Occipital lobe (tissue), 2 donors: ENCODE measurements around the gene ZBTB34. TPM values are rescaled to one million over a fixed set of nuclear protein-coding genes. Genes with fewer than 3 reads are reported as not detected.

Experiments
- DNase-seq: peaks from one replicate; lab custom pipeline; 2025; lab: John Stamatoyannopoulos, UW
- total RNA-seq: library from RNA; depleted of rRNA; stranded (reverse); fragments of >200 nt; gene quantifications from one replicate; pipeline ENCODE4 v1.2.3, GENCODE V29; 2014

ZBTB34 gene
- total RNA-seq, 1 donor from 2014 or later = 83.0 TPM

DNA sequence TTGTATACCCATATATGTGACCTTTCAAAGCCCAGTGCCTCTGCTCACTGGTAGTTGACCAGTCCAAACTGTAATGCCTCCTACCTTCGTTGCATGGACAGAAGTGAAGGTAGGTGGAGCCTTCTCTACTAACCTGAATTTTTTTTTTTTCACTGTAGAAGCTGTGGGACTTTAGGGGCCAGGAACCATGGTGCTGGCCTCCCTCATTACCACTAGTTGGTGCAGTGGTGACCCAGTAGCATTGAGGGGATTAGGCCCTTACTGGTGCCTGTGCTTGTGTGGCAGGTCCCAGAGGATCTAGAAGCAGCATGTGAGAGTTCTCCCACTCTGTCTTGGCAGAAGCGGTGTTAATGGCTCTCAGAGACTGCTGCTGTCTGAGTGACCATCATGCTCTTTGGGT is 56.5 kb downstream of the ZBTB34 start:
- no peak for DNase-seq

GRCh38 chr9:126919193-126919592 is 58.8 kb downstream of the ZBTB34 start:
- no peak for DNase-seq

DNA sequence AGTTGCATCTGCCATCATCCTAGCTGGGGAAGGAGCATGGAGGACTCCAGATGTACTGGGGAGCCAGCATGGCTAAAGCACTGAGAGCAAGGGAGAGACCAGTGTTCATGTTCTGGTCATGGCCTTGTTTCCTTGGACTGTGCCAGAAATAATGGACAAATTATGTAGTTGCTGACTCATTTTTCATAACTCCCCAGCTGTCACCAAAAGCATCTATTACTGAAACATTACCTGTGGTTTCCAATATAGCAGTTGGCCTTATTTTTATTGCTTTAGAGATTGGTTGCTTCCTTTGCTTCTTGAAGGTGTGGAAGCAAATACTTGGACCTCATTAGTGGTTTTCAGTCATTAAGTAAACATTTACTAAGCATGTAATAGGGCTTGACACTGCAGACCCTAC is 65.4 kb downstream of the ZBTB34 start:
- no peak for DNase-seq

- no peak for DNase-seq
Observed at GRCh38 chr9:126926364-126926763, 65.9 kb downstream of the ZBTB34 start.

DNA sequence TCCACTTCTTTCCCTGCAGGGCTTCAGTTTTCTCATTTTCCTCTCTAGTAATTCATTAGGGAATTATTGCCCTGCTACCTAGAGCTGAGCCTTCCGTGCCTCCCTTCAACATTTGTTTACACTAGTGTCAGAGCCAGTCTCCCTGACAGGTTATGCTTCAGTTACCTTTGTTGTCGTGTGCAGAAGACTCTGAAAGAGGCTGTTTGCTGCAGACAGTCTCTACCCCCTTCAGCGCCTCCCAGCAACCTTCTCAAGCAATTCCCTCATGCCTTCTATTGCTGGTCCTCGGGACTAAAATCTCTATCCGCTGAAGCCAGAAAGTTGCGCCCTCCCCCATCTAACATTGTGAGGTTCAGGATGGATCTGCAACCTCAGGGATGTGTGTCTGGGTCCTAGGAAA is 67.0 kb downstream of the ZBTB34 start:
- no peak for DNase-seq

- DNase-seq = no peak
Observed at GRCh38 chr9:126932871-126933321, 72.5 kb downstream of the ZBTB34 start.

- DNase-seq = no peak
Observed at GRCh38 chr9:126933334-126933980, 73.0 kb downstream of the ZBTB34 start.

- DNase-seq = no peak
Observed at GRCh38 chr9:126934441-126934840, 74.0 kb downstream of the ZBTB34 start.

Other genes starting within 250 kb of the ZBTB34 start
- not detected for gene LMX1B, start 246.7 kb upstream of the ZBTB34 start, total RNA-seq
- 57.7 TPM for gene ZBTB43, start 55.6 kb upstream of the ZBTB34 start, total RNA-seq
- gene RALGPS1, start 54.1 kb downstream of the ZBTB34 start, total RNA-seq = 86.6 TPM